ENCODE results near the gene ZNF793.
A peak's percentile ranks its signal among the peaks of the same experiment; 100 is the strongest.

- peak in 1 of 2 donors; percentile 13 for TF ChIP-seq POLR2A (IDR thresholded peaks at IDR 0.05)
- TF ChIP-seq CTCF (IDR thresholded peaks at IDR 0.05) = no peak
These were observed at the start of gene ZNF793 for GRCh38 chr19:37506387-37507166.
